Neural progenitor cell (in vitro differentiated cells): ENCODE measurements around the gene CCDC73. TPM values are rescaled to one million over a fixed set of nuclear protein-coding genes. Genes with fewer than 3 reads are reported as not detected.
A peak's percentile ranks its signal among the peaks of the same experiment; 100 is the strongest.

Experiments
- DNase-seq: peaks from one replicate; pipeline ENCODE4 v3.0.0-alpha.2; 2016; ENCODE audit warnings: low spot score
- H2AFZ ChIP-seq: fragments of 200-600 bp; sonication (generic); replicated peaks from 2 replicates; pipeline ENCODE4 v1.6.1; 2016; ENCODE audit warnings: antibody characterized with exemption
- H3F3A ChIP-seq: fragments of 200-600 bp; sonication (generic); 2 replicates; pipeline ENCODE4 v1.6.1; 2016; ENCODE audit warnings: antibody characterized with exemption, low read depth
- H3K27ac ChIP-seq: fragments of 200-600 bp; sonication (generic); 2 replicates; pipeline ENCODE4 v1.5.1; 2016; ENCODE audit warnings: mild to moderate bottlenecking
- H3K27me3 ChIP-seq: fragments of 200-600 bp; sonication (generic); 2 replicates; pipeline ENCODE4 v1.6.1; 2016; ENCODE audit warnings: mild to moderate bottlenecking, moderate library complexity
- H3K36me3 ChIP-seq: fragments of 200-600 bp; sonication (generic); 2 replicates; pipeline ENCODE4 v1.5.1; 2016
- H3K4me1 ChIP-seq: fragments of 200-600 bp; sonication (generic); 2 replicates; pipeline ENCODE4 v1.6.1; 2016; ENCODE audit warnings: mixed run types
- H3K4me2 ChIP-seq: fragments of 200-600 bp; sonication (generic); 2 replicates; pipeline ENCODE4 v1.6.1; 2016
- H3K4me3 ChIP-seq: fragments of 200-600 bp; sonication (generic); 2 replicates; pipeline ENCODE4 v1.5.1; 2016
- H3K79me2 ChIP-seq: fragments of 200-600 bp; sonication (generic); 2 replicates; pipeline ENCODE4 v1.6.1; 2016; ENCODE audit warnings: low read depth
- H3K9ac ChIP-seq: fragments of 200-600 bp; sonication (generic); 2 replicates; pipeline ENCODE4 v1.6.1; 2016
- H3K9me3 ChIP-seq: fragments of 200-600 bp; sonication (generic); 2 replicates; pipeline ENCODE4 v1.5.1; 2016; ENCODE audit warnings: low read depth
- H4K20me1 ChIP-seq: fragments of 200-600 bp; sonication (generic); 2 replicates; pipeline ENCODE4 v1.6.1; 2016; ENCODE audit warnings: low read depth
- H3K27ac Mint-ChIP-seq: 3 replicates; pipeline ENCODE4 v1.8.0; 2021; ENCODE audit warnings: mixed read lengths
- H3K27me3 Mint-ChIP-seq: 2 replicates; pipeline ENCODE4 v1.8.0; 2022; ENCODE audit warnings: low read depth, mild to moderate bottlenecking, inconsistent platforms, moderate library complexity, mixed read lengths; ENCODE audit not compliant: insufficient read depth
- H3K36me3 Mint-ChIP-seq: 3 replicates; pipeline ENCODE4 v1.8.0; 2021; ENCODE audit warnings: mixed read lengths
- H3K4me1 Mint-ChIP-seq: 3 replicates; pipeline ENCODE4 v1.8.0; 2021; ENCODE audit warnings: mixed read lengths
- H3K4me3 Mint-ChIP-seq: 3 replicates; pipeline ENCODE4 v1.8.0; 2021; ENCODE audit warnings: mild to moderate bottlenecking, moderate library complexity, mixed read lengths
- H3K9me3 Mint-ChIP-seq: 3 replicates; pipeline ENCODE4 v1.8.0; 2020; ENCODE audit warnings: mixed read lengths
- CTCF ChIP-seq: fragments of 200-600 bp; sonication (generic); IDR thresholded peaks from 2 replicates; pipeline ENCODE4 v1.5.1; 2017; ENCODE audit warnings: antibody characterized with exemption, mild to moderate bottlenecking
- EZH2 ChIP-seq: fragments of 200-600 bp; sonication (generic); IDR thresholded peaks from 2 replicates; pipeline ENCODE4 v1.6.1; 2017; ENCODE audit warnings: antibody characterized with exemption, mild to moderate bottlenecking, moderate library complexity
- EZH2phosphoT487 ChIP-seq: fragments of 200-600 bp; sonication (generic); IDR thresholded peaks from 2 replicates; pipeline ENCODE4 v1.6.1; 2017; ENCODE audit warnings: antibody characterized with exemption
- total RNA-seq: library from RNA; depleted of rRNA; stranded (reverse); fragments of >200 nt; gene quantifications from 2 replicates; pipeline ENCODE4 v1.2.3, GENCODE V29; 2015; ENCODE audit warnings: low replicate concordance

Gene CCDC73
- total RNA-seq, 1 donor from 2014 or later = not detected

- Mint-ChIP-seq H3K4me3 (peak within 1 kb of the TSS; percentile 88), H3K27ac (no peak within 1 kb of the TSS), H3K9me3 (no peaks in the 10 kb centered on the region), H3K4me1 (peaks cover 12% of the 10 kb centered on the region), H3K36me3 (no peaks in the 10 kb centered on the region), H3K27me3 (peaks cover 36% of the 10 kb centered on the region)
- TF ChIP-seq EZH2 = peak; percentile 72
- no peak for TF ChIP-seq CTCF
- TF ChIP-seq EZH2phosphoT487 = peak; percentile 73
- peak within 1 kb of the TSS; percentile 95 for H2AFZ ChIP-seq
- no peaks in the 10 kb centered on the region for H4K20me1 ChIP-seq
- no peaks in the 10 kb centered on the region for H3K4me1 ChIP-seq
- no peaks in the 10 kb centered on the region for H3K79me2 ChIP-seq
- no peaks in the 10 kb centered on the region for H3K9me3 ChIP-seq
- H3K36me3 ChIP-seq = no peaks in the 10 kb centered on the region
- H3K27ac ChIP-seq = no peak within 1 kb of the TSS
- peak within 1 kb of the TSS; percentile 92 for H3K4me2 ChIP-seq
- peaks cover 59% of the 10 kb centered on the region for H3K27me3 ChIP-seq
- no peak within 1 kb of the TSS for H3K9ac ChIP-seq
- H3K4me3 ChIP-seq = peak within 1 kb of the TSS; percentile 67
- peaks cover 18% of the 10 kb centered on the region for H3F3A ChIP-seq
- peak; percentile 82 for DNase-seq
Measured at GRCh38 chr11:32829680-32830412, 35.4 kb upstream of the CCDC73 start, which contains the start of gene PRRG4. Gene PRRG4 (plus strand): TSS chr11:32829927. CDS start chr11:32830530, 603 bp downstream.

- DNase-seq = no peak
- H3K9me3 ChIP-seq = no peaks in the 10 kb centered on the region
- H3K4me2 ChIP-seq = peak overlapping the region; percentile 92
- no peaks in the 10 kb centered on the region for H3K36me3 Mint-ChIP-seq
- H3K9me3 Mint-ChIP-seq = no peaks in the 10 kb centered on the region
- H3K27ac ChIP-seq = no peak overlapping the region
- H3K9ac ChIP-seq = no peak overlapping the region
- H3K27ac Mint-ChIP-seq = no peak overlapping the region
- TF ChIP-seq EZH2phosphoT487 (no peak), CTCF (no peak), EZH2 (no peak)
- H2AFZ ChIP-seq = peak overlapping the region; percentile 95
- H3K27me3 Mint-ChIP-seq = peaks cover 36% of the 10 kb centered on the region
- no peaks in the 10 kb centered on the region for H3K79me2 ChIP-seq
- peaks cover 12% of the 10 kb centered on the region for H3K4me1 Mint-ChIP-seq
- peak overlapping the region; percentile 67 for H3K4me3 ChIP-seq
- H3K4me3 Mint-ChIP-seq = peak overlapping the region; percentile 88
- no peaks in the 10 kb centered on the region for H3K36me3 ChIP-seq
- no peaks in the 10 kb centered on the region for H4K20me1 ChIP-seq
- H3K4me1 ChIP-seq = no peaks in the 10 kb centered on the region
- peaks cover 18% of the 10 kb centered on the region for H3F3A ChIP-seq
- H3K27me3 ChIP-seq = peaks cover 59% of the 10 kb centered on the region
Measured at GRCh38 chr11:32829157-32829679, 34.8 kb upstream of the CCDC73 start.

GRCh38 chr11:32827276-32827675, 32.8 kb upstream of the CCDC73 start:
- peaks cover 52% of the 10 kb centered on the region for H3K27me3 ChIP-seq
- no peak overlapping the region for H3K27ac ChIP-seq
- H3K4me3 ChIP-seq = no peak overlapping the region
- H3K4me3 Mint-ChIP-seq = no peak overlapping the region
- no peaks in the 10 kb centered on the region for H3K4me1 ChIP-seq
- H3K79me2 ChIP-seq = no peaks in the 10 kb centered on the region
- no peaks in the 10 kb centered on the region for H3K9me3 Mint-ChIP-seq
- H3K27me3 Mint-ChIP-seq = peaks cover 28% of the 10 kb centered on the region
- no peak for DNase-seq
- H3K27ac Mint-ChIP-seq = no peak overlapping the region
- H4K20me1 ChIP-seq = no peaks in the 10 kb centered on the region
- no peak overlapping the region for H3K9ac ChIP-seq
- no peaks in the 10 kb centered on the region for H3K9me3 ChIP-seq
- no peak for TF ChIP-seq CTCF
- TF ChIP-seq EZH2 = no peak
- TF ChIP-seq EZH2phosphoT487 = no peak
- H3F3A ChIP-seq = peaks cover 18% of the 10 kb centered on the region
- no peaks in the 10 kb centered on the region for H3K36me3 Mint-ChIP-seq
- no peak overlapping the region for H3K4me2 ChIP-seq
- H2AFZ ChIP-seq = no peak overlapping the region
- peaks cover 12% of the 10 kb centered on the region for H3K4me1 Mint-ChIP-seq
- H3K36me3 ChIP-seq = no peaks in the 10 kb centered on the region
